HG03060 (cell line): ENCODE data around the gene CRYBG2.
"Not testable (repeated sequence)": the region's sequence is repeated elsewhere in the genome, so short reads cannot be mapped to it uniquely, and the experiment has no call there.

Experiments used
- ATAC-seq: cut with Tn5 transposase; IDR thresholded peaks from one replicate; pipeline ENCODE4 v1.9.1; 2021; ENCODE audit warnings: low read depth, moderate number of reproducible peaks; ENCODE audit not compliant: unreplicated experiment

Gene CRYBG2, protein sequence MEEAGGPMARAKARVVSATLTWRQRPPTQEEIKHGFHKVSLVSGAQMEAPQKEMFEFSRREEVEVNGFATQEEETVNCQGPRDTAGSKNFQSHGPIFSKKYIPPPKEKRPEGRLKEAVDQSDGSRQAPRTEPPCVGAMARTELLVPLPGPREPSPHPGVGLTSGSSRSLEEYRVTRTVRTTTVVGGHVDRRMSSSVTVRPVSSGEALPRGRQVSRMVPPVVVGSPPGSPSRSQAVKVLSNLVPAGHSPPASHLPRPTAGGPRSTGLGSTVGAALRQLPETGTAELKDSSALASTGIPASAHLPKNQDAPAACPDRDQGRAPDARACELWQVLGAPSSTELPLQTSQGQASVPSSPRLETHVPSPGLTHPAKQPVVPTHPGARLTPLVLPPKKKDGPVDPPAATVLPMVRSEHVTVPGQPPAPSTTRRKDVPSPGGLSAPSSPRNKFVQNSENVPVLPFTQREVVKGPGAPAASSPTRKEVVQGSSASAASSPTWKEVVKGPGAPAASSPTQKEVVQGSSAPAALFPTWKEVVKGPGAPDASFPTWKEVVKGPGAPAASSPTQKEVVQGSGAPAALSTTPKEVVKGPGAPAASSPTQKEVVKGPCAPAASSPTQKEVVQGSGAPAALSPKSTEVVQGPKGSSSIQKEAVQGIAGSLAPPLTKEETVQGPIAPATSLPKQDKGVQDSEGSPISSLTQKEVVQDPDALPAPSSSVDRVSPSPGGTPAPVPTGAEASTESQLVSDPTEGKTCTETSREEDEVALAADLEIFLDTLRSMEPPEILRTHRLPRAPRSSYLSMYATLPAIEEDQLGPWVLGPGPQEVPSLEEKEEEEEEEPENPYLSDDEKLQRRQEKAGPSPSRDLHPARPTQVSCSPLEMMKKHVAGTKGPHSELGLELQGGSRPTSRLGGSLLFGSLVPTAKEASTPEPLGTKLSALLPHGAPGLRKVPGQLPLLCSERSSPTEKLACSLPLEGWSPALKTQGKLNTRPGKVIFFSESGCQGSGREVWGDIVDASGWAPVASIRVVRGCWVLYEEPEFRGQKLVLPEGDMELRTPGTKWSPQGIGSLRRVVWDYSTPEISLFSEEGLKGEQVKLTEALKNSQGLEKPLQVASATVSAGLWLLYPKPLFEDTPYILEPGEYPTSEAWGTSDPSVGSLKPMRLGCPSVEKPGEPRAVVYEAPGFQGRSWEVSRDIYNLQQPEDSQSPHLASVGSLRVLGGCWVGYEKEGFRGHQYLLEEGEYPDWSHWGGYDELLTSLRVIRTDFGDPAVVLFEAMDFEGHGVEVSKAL (N-terminal part only)

GRCh38 chr1:26353976-26354820 is at the start of gene CRYBG2:
TSS of gene CRYBG2 (minus strand) at chr1:26354130. CDS start at chr1:26346657, 7,473 bp downstream.
- ATAC-seq = no peak

GRCh38 chr1:26403656-26404055 is 49.7 kb upstream of the CRYBG2 start:
- ATAC-seq = no peak

DNA sequence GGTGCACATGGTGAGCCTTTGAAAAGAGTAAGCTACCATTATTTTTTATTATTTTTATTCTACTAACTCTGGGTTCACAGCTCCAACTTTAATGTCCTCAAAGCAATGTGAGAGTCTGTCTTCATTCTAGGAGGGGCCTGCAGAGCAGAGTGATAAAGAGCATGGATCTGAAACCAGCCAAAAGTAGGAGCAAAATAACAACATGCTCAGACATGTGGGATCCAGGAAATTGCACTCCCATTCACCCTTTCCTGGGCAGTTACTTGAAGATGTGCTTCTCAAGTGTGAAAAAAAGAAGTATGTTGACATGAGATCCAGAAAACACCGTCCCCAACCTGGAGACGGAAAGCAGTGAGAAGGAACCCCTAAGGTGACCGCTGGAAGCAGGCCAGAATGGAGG is 48.0 kb upstream of the CRYBG2 start:
- ATAC-seq = no peak

- ATAC-seq = no peak
Observed at GRCh38 chr1:26399034-26399433, 45.1 kb upstream of the CRYBG2 start.

DNA sequence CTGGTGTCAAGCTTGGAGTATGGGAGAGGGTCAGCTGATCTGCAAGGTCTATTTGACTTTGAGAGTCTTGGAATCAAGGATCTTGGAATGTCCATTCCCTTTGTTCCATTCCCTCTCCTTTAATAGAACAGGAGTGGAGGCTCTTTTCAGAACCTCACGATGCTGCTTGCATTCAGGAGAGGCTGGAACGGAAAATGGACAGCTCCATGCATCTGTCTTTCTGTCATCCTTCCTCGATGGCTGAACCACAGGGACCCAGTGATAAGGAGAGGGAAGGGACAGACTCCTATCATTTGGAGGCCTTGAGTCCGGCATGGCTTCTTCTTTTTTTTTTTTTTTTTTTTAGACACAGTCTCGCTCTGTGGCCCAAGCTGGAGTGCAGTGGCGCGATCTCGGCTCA is 41.8 kb upstream of the CRYBG2 start:
- ATAC-seq = no peak

- no peak for ATAC-seq
Observed at GRCh38 chr1:26391450-26391849, 37.5 kb upstream of the CRYBG2 start.

GRCh38 chr1:26389604-26390247 is 35.8 kb upstream of the CRYBG2 start:
- no peak for ATAC-seq

DNA sequence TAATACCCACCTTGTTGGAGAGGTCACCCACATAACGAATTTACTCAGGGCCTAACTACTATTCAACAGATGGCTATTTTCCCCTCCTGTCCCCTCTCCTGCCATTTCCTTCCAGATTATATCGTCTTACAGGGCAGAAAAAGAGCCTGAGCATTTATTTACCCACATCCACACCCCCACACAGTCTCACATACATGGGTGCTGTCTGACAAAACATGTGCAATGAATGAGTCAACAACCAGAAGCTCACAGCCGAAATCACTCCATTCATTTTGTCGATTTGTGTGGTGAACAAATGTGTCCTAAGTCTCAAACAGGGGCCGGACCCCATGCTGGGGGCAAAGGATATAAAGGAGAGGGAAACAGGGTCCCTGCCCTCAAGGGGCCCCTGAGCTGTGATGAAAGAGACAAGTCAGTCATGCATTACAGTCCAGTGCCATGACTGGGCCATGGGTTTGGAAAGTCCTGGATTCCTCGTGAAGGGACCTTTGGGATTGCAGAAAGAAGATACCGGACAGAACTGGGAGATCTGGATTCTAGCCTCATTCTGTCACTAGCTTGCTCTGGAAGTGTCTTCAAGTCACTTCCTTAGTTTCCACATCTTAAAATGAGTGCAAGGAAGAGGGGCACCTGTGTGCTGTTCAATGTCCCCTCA is 35.0 kb upstream of the CRYBG2 start:
- no peak for ATAC-seq

GRCh38 chr1:26387447-26387846 is 33.5 kb upstream of the CRYBG2 start:
- ATAC-seq = no peak

GRCh38 chr1:26385063-26385462 is 31.1 kb upstream of the CRYBG2 start:
- ATAC-seq = not testable (repeated sequence)

- no peak for ATAC-seq
Observed at GRCh38 chr1:26384076-26384475, 30.1 kb upstream of the CRYBG2 start.

GRCh38 chr1:26378879-26379251 is 24.9 kb upstream of the CRYBG2 start:
- no peak for ATAC-seq

GRCh38 chr1:26378088-26378878 is 24.4 kb upstream of the CRYBG2 start:
- peak; percentile 75 for ATAC-seq

GRCh38 chr1:26376050-26376449 is 22.1 kb upstream of the CRYBG2 start:
- ATAC-seq = no peak

DNA sequence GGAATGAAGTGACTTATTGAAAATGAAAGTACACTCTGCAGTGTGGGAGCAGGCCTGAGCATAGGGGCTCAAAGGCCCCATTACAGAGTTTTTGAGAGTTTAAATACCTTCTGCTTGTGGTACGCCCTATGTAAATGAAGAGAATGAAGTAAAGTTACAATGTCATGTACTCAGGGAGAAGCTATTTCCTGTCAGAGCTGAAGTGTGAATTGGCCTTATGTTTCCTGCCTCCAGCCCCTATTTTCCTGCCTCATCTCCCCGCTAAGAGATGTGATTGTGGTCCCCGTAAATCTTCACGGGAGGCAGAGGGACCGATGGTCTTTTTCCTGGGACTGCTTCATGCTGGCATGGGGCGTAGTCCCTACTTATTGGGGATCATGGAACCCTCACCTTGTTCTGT is 21.2 kb upstream of the CRYBG2 start:
- no peak for ATAC-seq

GRCh38 chr1:26374361-26374760 is 20.4 kb upstream of the CRYBG2 start:
- ATAC-seq = not testable (repeated sequence)

DNA sequence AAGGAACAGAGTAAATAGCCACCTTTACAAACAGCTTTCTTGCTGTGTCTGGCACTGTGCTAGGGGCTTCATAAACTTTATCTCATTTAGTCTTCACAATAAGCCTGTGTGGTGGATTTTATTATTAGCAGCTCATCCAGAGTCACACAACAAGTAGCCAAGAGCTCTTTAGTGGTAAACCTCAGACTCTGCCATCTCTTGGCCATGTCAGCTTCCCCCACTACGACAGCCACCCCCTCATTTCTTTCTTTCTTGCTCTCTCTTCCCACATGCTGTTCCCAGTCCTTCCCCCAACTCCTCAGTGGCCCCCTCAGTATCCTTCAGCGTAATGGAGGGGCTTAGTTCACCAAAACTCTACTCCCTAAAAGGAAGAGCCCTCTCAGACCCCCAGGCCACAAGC is 19.9 kb upstream of the CRYBG2 start:
- ATAC-seq = no peak

DNA sequence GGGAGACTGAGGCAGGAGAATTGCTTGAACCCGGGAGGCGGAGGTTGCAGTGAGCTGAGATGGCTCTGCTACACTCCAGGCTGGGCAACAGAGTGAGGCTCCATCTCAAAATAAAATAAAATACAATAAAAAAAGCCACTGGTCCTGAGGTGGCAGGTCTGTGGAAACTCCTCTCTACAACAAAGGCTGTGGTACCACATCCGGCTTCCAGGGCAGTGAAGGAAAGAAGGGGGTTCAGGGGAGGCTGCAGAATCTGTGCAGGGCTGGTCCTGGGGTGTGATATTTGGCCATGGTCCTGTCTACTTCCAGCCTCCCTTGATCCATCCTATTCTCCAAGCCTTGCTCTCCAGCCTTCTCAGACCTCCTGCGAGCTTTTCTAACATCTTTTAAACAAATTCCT is 19.4 kb upstream of the CRYBG2 start:
- no peak for ATAC-seq
